ENCODE measurements around the gene OXER1. TPM values are rescaled to one million over a fixed set of nuclear protein-coding genes. Genes with fewer than 3 reads are reported as not detected.

Gene OXER1
- polyA plus RNA-seq, 3 donors = 6.2 to 7.9 (median 6.6) TPM

- DNase-seq (ENCODE audit: low read depth in 3 of 3, low spot score in 2 of 3) = peak in 1 of 3 donors; percentile 17
These were observed 6.6 kb upstream of the OXER1 start for GRCh38 chr2:42770288-42771131.

GRCh38 chr2:42769583-42770287, 5.8 kb upstream of the OXER1 start:
- DNase-seq (ENCODE audit: low read depth in 3 of 3, low spot score in 2 of 3) = no peak

- DNase-seq (ENCODE audit: low read depth in 3 of 3, low spot score in 2 of 3) = no peak
These were observed 4.8 kb upstream of the OXER1 start for GRCh38 chr2:42768706-42769256.

- DNase-seq (ENCODE audit: low read depth in 3 of 3, low spot score in 2 of 3) = no peak
These were observed 4.2 kb upstream of the OXER1 start for GRCh38 chr2:42767899-42768705.

- DNase-seq (ENCODE audit: low read depth in 3 of 3, low spot score in 2 of 3) = no peak
These were observed 3.4 kb upstream of the OXER1 start for GRCh38 chr2:42767080-42767898.

GRCh38 chr2:42765686-42766085, 1.8 kb upstream of the OXER1 start:
- DNase-seq (ENCODE audit: low read depth in 3 of 3, low spot score in 2 of 3) = no peak

GRCh38 chr2:42764901-42765300, 966 bp upstream of the OXER1 start:
- DNase-seq (ENCODE audit: low read depth in 3 of 3, low spot score in 2 of 3) = no peak

GRCh38 chr2:42762823-42763804, 821 bp downstream of the OXER1 start:
- DNase-seq (ENCODE audit: low read depth in 3 of 3, low spot score in 2 of 3) = no peak

- DNase-seq (ENCODE audit: low read depth in 3 of 3, low spot score in 2 of 3) = no peak
These were observed 1.8 kb downstream of the OXER1 start for GRCh38 chr2:42762155-42762554.

GRCh38 chr2:42761554-42761953, 2.4 kb downstream of the OXER1 start:
- no peak for DNase-seq (ENCODE audit: low read depth in 3 of 3, low spot score in 2 of 3)

- no peak for DNase-seq (ENCODE audit: low read depth in 3 of 3, low spot score in 2 of 3)
These were observed 5.2 kb downstream of the OXER1 start for GRCh38 chr2:42758751-42759150.

GRCh38 chr2:42757981-42758740, 5.8 kb downstream of the OXER1 start:
- no peak for DNase-seq (ENCODE audit: low read depth in 3 of 3, low spot score in 2 of 3)

- DNase-seq (ENCODE audit: low read depth in 3 of 3, low spot score in 2 of 3) = no peak
These were observed 6.9 kb downstream of the OXER1 start for GRCh38 chr2:42756966-42757513.

- no peak for DNase-seq (ENCODE audit: low read depth in 3 of 3, low spot score in 2 of 3)
These were observed 7.7 kb downstream of the OXER1 start for GRCh38 chr2:42756150-42756775.

- DNase-seq (ENCODE audit: low read depth in 3 of 3, low spot score in 2 of 3) = no peak
These were observed 8.6 kb downstream of the OXER1 start for GRCh38 chr2:42755191-42755880.

- no peak for DNase-seq (ENCODE audit: low read depth in 3 of 3, low spot score in 2 of 3)
These were observed 9.2 kb downstream of the OXER1 start for GRCh38 chr2:42754776-42755140.
